HG02885 (cell line): Measurements from ENCODE around the gene CREB5.
"Not testable (repeated sequence)": the region's sequence is repeated elsewhere in the genome, so short reads cannot be mapped to it uniquely, and the experiment has no call there.

Experiments used
- ATAC-seq: cut with Tn5 transposase; IDR thresholded peaks from one replicate; pipeline ENCODE4 v1.9.1; 2021; ENCODE audit warnings: mild to moderate bottlenecking; ENCODE audit not compliant: unreplicated experiment, poor library complexity

Gene CREB5

DNA sequence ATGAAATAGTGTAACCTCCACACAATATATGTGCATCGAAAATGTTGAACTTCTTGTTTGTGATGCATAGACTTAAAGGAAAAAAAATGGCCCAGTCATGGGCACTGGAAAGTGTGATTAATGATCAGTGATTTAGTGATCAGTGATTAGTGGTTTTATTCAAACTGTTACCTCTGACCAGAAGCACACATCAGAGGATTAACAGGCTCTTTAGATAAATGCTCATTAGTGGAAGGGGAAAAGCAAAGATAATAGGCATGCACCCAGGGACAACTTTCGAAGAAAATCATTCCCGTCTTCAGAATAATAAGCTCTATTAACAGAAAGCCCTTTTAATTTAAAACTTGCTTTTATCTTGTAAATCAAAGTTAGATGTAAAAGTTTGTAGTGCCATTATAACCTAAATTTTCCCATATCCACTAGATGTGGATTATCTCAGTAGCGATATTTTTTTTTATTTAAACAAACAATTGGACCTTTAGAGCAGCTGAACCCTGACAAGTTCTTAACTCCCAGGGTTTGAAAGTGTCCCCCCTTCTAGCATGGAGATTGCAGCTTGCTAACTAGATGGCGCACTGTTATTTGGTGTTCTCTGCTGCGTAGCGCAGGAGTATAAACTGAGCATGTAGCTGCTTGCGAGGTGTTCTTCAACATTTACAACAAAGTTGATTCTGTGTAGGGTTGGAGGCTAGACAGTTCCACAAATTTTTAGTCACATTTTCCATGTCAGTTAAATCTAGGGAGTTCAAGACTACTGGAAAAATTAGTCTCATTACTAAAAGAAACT lies at the start of gene CREB5:
Gene CREB5, plus strand, starts transcription at position 643 of the 787 bp plus-strand sequence. CDS start 397 bp downstream, outside the sequence.
- ATAC-seq: peak; percentile 35

DNA sequence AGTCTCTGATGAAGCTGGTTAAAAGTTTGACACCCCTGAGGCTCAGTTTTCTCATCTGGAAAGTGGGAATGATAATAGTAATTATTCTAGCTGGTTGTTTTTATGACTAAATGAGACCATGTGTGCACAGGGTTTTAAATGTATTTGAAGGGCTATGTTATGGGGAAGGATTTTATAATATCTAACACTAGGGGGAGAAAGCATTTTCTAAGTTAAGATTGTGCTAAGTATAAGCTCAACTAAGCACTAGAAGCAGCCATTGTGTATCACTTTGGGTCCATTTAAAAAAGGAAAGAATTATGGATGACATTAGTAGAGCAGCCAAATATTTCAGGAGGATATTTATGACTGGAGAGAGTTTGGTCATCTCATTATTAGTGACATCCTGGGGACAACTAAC lies 49.5 kb upstream of the CREB5 start:
- no peak for ATAC-seq

- no peak for ATAC-seq
Observed at GRCh38 chr7:28364082-28364481, 48.2 kb upstream of the CREB5 start.

DNA sequence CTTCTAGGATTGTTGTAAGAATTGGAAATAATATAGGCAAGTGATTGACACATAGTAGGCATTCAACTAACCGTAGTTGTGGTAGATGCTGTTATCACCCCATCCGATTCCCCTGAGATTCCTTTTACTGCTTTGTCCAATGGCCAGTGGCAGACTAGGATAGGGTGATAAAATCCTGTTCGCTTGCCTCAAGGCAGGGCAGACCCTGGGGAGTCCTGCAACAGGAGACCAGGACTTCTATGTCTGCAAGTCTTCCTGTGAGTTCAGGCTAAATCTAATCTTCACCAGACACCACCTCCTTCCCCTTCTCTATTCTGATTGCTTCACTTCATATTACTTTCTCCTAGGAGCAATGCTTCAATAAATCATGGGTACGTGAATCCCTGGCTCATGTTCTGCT lies 42.8 kb upstream of the CREB5 start:
- no peak for ATAC-seq

DNA sequence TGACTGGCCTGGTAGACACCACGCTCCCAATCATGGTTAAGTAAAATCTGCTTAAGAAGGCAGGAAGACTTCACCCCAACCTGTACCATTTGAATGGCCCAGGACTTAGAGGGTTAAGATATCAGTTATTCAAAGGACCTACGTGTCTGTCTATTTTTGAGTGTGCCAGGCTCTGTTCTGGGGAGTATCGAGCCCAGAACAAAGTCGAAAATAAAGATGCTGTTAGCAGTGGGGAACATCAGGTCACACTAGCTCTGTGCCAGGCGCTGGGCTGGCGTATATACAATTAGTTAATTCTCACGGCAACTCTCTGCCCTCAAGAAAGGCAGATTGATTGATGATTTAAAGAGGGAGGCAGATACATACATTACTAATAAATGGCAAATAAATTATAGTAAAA lies 40.5 kb upstream of the CREB5 start:
- no peak for ATAC-seq

DNA sequence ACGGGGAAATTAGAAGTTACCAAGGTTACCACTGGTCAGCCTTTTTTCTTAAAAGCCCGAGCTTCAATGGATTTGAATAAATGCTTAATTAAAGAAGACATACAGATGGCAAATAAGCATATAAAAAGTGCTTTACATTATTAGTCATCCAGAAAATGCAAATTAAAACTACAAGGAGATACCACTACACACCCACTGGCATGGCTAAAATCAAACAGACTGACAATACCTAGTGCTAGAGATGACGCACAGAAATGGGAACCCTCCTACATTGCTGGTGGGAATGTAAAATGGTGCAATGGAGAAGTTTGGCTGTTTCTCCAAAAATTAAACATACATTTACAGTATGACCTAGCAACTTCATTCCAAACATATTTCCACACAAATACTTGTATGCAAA lies 38.3 kb upstream of the CREB5 start:
- ATAC-seq: no peak

- no peak for ATAC-seq
Observed at GRCh38 chr7:28375729-28376128, 36.6 kb upstream of the CREB5 start.

DNA sequence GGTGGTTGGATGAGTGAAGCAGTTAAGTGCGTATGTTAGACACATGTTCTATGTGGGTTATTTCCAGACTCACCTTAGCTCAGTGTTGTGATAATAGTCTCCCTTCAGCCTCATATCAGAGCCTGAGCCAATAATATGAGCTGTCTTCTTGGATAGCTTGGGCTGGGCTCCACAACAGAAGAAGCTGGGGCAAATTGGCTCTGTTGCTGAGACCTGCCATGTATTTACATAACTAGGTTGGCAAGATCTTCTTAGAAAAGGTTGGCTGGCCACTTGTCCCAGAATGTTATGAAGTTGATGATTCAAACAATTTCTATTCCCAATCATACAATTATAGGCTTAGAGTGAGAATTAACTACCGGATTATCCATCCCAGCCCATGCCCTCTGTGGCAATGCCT lies 35.7 kb upstream of the CREB5 start:
- ATAC-seq: no peak

- ATAC-seq: no peak
Observed at GRCh38 chr7:28378574-28379149, 33.7 kb upstream of the CREB5 start.

DNA sequence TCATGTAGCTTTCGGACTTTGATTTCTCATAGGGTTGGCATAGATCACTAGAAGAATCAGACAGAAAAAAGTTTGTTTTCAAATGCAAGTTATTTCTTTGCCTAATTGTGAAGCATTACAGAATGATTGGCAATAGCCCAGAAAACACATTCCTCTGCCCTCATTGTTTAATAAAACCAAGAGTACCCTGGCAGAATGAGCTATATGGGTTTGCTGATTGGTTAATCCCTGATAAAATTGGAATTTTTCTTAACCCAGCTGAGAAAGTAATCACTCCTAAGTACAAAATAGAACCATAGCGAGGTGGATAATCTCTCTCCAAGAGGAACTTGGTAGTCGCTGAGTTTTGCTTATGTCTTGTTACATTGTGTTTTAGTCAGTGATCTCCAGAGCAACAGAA lies 30.9 kb upstream of the CREB5 start:
- ATAC-seq: no peak

- peak; percentile 52 for ATAC-seq
Observed at GRCh38 chr7:28382144-28382543, 30.2 kb upstream of the CREB5 start.

GRCh38 chr7:28383975-28384374 lies 28.3 kb upstream of the CREB5 start:
- no peak for ATAC-seq

GRCh38 chr7:28389504-28390395 lies 22.6 kb upstream of the CREB5 start:
- ATAC-seq: no peak

GRCh38 chr7:28390426-28390825 lies 21.9 kb upstream of the CREB5 start:
- no peak for ATAC-seq

GRCh38 chr7:28392289-28392688 lies 20.0 kb upstream of the CREB5 start:
- no peak for ATAC-seq

DNA sequence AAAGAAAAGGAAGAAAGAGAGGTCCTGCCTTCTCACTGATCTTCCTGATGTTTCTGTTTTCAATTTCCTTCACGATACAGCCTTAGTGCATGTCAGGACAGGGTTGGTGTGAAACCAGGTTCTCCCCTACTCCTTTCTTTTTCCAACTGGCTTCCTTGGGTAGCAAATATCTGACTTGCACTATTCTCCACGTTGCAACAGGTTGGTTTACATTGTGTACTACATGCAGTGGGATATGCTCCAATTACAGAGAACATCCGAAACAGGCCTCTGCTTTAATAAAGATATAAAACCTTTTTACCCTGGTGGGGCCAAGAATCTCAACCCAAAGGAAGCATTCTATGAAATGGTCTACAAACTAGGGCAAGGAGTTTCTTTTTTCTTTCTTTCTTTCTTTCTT lies 16.9 kb upstream of the CREB5 start:
- no peak for ATAC-seq

DNA sequence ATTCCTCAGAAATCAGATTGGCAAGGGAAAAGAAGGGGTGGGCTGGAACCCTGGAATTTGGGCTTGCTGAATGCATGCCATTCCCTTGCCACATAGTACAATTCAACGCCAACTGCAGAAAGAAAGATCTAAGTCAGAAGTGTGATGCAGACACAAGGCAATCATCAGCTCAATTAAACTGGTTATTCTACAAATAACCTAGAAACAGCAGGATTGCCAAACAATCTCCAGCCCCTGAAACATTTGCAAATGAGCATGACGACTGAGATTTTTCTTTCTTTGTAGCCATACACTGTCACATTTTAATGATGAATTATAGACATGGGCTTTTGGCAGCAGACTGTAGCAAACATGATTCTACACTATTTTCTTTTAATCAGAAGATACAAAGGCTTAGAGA lies 16.5 kb upstream of the CREB5 start:
- no peak for ATAC-seq

GRCh38 chr7:28397141-28397540 lies 15.2 kb upstream of the CREB5 start:
- no peak for ATAC-seq

GRCh38 chr7:28400838-28401360 lies 11.4 kb upstream of the CREB5 start:
- ATAC-seq: no peak

- ATAC-seq: not testable (repeated sequence)
Observed at GRCh38 chr7:28401567-28401966, 10.8 kb upstream of the CREB5 start.

DNA sequence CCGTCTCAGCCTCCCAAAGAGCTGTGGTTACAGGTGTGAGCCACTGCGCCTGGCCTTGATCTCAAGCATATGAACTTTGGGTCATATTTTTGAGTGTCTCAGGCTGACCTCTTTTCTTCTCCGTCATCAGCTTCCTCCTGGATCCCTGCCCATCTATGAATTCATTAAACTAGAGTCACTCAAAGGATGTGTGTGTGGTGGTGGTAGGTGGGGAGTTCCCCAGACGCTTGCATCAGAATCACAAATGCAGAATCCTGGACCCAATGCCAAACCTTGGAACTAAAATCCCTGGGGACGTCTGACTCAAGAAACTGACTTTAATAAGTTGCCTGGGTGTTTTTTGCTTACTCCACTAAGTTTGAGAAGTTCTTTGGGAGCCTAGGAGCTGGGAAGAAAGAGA lies 6.7 kb upstream of the CREB5 start:
- ATAC-seq: no peak
